Measurements from ENCODE around the gene DAPP1.
A peak's percentile ranks its signal among the peaks of the same experiment; 100 is the strongest.
"Not testable (repeated sequence)": the region's sequence is repeated elsewhere in the genome, so short reads cannot be mapped to it uniquely, and the experiment has no call there.

The DAPP1 gene, protein sequence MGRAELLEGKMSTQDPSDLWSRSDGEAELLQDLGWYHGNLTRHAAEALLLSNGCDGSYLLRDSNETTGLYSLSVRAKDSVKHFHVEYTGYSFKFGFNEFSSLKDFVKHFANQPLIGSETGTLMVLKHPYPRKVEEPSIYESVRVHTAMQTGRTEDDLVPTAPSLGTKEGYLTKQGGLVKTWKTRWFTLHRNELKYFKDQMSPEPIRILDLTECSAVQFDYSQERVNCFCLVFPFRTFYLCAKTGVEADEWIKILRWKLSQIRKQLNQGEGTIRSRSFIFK

DNA sequence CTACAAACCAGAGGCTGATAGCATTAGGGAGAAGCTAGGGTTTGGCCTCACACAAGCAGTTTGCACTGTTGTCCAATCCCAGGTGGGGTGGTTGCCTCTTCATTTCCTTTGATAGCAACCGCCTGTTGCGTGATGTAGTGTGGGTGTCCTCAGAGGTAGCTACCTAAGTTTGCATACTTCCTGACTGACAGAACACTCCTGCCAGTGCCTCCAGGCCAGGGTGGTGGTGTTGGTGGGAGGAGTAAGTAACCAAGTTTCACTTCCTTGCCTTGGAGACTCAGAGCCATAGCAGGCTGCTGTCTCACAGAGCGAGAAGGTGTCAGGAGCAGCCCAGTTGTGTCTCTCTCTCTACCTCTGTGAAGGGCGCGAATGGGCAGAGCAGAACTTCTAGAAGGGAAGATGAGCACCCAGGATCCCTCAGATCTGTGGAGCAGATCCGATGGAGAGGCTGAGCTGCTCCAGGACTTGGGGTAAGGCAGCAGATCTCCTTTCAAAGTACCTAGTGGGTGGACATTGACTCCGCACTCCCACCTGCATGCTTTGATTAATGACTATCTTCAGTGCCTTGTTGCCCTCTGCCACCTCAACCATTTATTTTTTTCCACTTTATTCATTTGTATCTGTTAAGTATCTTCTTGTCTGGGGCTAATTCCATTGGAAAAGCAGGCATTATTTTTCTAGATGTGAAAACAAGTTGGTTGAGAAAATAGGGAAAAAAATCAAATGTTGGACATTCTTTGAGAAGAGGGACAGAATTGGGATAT, at the start of gene DAPP1:
DAPP1 (plus strand) TSS at position 283 of the 764 bp plus-strand sequence; CDS start at position 370, 87 bp downstream.
- DNase-seq: no peak

DNA sequence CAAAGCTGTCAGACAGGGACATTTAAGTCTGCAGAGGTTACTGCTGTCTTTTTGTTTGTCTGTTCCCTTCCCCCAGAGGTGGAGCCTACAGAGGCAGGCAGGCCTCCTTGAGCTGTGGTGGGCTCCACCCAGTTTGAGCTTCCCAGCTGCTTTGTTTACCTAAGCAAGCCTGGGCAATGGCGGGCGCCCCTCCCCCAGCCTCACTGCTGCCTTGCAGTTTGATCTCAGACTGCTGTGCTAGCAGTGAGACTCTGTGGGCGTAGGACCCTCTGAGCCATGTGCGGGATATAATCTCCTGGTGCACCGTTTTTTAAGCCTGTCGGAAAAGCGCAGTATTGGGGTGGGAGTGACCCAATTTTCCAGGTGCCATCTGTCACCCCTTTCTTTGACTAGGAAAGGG, 45.8 kb upstream of the DAPP1 start:
- not testable (repeated sequence) for DNase-seq

DNA sequence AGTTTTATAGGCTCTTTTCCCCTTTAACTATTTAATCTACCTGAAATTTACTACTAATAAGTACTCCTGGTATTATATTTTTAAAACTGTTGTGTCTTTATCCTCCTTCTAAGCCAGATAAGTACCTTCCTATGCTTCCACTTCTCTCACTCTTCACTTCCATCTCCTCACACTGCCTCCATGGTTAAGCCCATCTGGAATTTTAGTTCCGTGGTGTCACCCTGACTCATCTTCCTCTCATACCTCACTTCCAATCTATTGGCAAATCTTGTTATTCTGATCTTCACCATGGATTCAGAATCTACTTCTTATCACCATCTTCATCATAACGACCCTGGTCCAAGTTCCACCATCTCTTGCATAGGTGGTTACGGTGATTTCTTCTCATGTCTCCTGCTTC, 32.7 kb upstream of the DAPP1 start:
- no peak for DNase-seq

DNA sequence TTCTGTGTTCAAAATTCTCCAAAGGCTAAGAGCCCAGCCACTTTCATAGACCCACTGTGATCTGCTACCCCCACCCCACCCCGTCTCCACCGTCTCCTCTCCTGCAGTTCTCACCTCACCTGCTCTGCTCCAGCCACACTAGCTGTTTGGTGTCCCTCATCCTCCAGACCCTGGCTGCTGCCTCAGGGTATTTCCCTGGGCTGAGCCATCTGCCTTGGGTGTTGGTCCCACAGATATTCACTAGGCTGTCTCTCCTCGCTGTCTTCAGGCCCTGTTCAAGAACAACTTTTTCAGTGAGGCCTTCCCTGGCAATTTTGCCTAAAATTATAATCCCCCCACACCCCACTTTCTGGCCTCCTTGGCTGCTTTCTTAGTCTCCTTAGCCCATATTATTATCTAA, 31.8 kb upstream of the DAPP1 start:
- DNase-seq: no peak

DNA sequence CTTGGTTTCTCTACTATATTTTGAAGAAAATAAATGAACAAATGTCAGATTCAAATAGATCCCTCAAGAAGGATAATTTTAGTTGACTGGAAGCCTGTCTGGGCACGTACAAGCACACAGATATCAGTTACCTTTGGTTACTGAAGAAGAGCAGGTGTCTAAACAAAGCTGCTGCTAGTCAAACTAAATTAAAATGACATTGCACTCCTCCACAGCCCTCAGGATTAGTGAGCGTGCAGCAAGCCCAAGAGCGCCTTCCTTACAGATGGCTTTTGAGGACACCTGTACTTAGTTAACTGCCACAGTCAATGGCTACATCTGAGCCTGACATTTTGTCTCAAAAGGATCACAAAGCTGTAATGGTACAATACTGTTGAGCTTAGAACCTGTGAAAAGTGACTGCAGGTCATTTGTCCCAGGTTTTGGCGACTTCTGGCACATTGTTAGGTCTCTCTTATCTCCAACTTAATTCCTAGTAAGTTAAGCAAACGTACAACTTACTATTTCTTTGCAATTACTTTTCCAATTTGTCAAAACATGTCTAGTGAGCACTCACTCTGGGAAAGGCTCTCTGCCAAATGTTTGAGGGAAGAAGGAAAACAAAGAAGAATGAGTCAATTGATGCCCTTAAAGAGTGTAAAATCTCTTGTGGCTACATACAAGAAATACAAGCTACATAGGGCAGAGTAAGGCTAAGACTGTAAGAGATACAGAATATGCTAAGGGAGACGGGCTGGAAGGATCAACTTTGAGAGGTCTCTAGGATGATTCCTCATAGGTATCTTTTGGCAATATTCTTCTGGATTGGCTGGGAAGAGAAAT, 25.6 kb upstream of the DAPP1 start:
- DNase-seq: peak; percentile 66 to 91 (median 80)

DNA sequence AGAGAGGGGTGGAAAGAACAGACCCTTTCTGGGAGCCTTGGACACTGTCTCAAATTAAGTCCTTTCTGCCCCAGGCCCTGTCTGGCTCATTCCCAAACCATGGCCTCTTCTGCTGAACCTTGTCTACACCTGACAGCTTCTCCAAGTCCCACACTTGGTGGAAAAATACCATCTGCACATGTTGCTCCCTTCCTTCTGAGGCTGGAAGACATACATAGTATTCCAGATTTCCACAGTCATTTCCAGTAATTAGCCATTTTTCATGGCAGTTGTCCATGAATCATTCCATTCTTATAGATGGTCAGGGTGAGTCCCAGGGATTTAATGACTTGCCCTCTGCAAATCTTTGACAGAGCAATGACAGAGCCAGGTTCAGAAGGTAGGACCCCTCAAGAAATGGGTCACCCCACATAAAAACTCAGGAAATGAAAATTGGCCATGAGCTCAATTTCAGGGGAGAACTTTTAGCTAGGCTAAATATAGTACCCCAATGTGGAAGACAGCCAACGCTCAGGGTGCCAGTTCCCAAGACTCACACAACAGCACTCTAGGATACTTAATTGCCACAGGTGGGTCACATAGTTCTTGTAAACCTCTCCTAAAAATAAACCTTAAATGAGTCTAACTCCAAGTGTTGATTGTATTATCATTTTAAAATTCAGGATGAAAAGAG, 16.2 kb upstream of the DAPP1 start:
- no peak for DNase-seq

DNA sequence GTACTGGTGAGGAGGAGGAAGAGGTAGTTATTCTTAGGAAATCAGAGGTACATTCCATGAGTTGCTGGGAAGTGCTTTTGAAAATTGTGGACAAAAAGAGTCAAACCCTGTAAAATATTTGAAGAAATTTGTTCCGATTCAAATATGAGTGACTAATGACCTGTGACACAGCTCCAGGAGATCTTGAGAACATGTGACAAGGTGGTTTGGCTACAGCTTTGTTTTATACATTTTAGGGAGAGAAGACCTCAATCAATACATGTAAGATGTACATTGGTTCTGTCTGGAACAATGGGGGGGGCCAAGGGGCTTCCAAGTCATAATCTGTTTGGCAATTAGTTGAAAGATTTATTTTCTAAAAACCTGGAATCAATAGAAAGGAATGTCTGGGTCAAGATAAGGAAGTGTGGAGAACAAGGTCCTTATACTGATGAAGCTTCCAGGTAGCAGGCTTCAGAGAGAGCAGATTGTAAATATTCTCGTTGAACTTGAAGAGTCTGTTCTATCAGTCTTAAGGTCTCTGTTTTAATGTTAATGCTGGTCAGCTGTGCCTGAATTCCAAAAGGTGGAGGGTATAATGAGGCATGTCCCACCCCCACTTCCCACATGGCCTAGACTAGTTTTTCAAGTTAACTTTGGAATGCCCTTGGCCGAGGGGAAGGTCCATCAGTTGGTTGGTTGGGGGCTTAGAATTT, 15.5 kb upstream of the DAPP1 start:
- no peak for DNase-seq

DNA sequence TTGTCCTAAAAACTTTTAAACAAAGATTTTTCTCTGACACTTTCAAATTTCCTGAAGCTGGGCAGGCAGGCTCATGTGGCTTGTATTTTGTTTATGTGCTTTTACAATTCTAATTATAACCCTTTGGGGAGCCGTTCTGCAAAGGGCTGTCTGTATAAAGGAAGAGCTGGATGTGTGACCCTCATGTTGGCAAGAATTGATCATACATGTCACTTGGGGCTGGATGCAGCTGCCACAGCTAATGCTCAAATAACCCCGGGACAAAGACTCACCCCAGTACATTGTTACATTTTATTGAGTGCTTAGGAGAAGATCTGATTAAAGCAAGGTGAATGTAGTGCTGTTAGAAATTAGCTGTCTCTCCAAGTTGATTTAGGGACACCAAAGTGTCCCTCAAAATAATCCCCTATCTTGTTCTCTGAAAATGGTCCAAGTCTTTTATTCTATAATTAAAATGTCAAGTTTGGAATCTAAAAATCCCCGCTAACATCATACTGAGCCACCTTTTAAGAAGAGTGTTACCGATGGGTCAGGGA, 13.0 kb upstream of the DAPP1 start:
- peak in 2 of 3 experiments; percentile 30 to 74 for DNase-seq

DNA sequence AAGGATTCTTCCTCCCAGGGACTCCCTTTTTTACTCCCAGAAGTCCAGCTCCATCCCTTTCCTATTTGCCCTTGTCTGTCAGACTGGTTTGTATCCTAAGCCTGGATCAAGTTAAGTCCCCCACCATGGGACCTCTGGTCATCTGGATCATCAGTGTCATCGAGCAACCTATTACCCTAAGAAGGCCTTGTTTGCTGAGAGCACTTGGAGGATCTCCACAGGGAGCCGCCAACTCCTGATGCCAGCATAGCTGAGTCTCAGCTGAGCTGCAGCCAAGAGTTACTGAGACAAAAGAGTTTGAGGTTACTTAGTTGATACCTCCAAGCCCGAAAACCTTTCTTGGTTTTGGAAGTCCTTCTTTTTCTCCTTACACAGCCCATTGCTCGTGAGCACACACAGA, 10.1 kb upstream of the DAPP1 start:
- no peak for DNase-seq

DNA sequence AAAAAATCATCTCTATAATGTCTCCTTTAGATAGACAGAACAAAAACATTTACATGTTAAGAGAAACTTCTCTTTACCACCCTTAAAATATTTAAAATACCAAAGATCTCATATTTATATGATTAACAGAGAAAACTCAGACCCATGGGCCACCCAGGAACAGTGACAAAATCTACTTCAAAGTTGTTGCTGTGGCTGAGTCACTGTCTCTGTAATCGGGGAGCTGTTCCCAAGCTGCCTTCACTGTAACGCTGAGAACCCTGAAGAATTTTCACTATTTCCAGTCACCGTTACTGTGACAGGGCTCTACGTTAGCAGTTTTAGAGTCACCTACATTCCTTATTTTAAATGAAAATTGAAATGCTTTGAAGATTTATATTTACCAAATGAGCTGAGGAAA, 9.0 kb upstream of the DAPP1 start:
- no peak for DNase-seq

DNA sequence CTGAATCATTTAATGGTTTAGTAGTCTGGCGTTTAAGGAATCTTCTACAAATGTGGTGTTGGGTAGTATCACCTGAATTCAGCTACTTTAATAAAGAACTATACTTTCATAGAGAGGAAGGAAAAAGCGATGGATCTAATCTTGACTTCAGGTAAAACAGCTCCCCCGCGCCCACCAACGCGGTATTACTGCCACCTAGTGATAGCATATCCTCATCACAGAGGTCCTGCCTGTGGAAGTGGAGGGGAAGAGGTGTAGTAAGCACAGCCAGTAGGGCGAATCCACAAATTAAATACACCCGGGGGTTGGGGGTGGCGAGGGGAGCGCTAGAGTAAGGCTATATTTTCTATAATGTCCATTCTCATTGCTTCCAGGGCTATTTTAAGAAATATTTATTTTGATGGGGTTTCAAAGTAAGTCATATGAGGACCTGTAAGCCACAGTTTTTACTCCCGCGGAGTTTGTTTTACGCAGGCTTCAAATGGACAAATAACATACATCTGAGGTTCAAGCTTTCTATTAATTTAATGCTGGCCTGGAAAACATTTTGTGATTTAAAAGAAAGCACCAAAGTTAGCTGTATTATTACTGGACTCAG, 8.3 kb upstream of the DAPP1 start:
- peak; percentile 19 to 59 (median 33) for DNase-seq

DNA sequence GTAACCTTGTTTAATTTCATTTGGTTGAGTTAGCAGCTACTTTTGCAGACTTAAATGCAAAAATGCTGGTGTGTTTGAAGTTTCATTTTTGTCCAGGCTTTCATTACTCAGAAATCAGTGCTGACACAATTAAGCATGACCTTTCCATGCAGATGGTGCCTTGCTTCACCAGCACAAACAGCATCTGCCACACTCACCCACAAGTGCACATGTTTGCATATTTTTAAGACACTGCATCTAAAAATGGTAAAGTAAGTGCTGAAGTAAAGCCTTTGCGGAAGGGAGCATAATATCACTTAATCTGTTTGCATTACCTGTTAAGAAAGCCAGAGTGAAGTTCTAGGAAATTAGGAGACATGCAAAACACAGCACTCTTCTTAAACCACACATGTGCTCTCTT, 7.3 kb upstream of the DAPP1 start:
- DNase-seq: no peak

DNA sequence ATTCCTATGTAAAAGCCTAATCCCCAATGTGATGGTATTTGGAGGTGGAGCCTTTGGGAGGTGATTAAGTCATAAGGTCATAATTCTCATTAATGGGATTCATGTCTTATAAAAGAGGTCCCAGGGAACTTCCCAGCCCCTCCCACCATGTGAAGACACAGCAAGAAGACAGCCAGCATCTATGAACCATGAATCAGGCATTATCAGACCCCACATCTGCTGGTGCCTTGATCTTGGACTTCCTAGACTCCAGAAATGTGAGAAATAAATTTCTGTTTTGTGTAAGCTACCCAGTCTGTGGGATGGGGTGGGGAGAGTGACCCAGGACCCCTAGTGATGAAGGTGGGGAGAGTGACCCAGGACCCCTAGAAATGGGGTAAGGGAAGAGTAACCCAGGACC, 6.1 kb upstream of the DAPP1 start:
- DNase-seq: no peak

DNA sequence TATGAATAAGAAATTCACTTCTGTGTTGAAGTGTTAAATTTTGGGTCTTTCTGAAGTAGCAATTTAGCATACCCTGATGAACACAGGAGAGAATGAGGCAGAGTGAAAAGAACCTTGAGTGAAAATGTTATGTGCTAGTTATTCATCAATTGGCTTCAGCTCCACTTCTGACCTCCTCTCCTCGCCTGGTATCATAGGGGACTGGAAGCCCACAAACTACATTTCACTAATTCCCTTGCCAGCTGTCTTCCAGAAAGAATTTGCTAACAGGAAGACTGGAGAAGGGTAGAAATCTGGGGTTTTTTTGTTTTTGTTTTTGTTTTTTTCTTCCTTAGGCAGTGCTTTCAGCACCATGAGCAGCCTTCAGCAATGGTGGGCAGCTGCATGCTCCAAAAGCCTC, 5.5 kb upstream of the DAPP1 start:
- no peak for DNase-seq

DNA sequence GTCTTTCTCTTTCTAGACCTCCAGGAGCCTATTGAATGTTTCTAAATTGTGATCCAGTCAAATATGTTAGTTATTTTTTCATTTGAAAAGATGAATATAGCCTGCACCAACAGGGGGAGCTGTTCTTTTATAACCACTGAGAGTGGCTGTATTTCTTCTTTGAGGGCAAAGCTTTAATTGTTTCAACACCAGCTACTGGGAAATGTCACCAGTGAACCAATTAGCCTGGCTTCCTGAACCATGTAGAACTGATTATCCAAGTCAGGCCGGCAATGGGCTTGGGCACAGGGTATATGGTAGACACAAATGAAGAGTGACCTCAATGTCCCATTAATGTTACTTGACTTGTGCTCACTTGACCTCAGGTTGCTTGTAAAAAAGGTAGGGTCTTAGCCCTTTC, 4.8 kb upstream of the DAPP1 start:
- peak in 2 of 3 experiments; percentile 10 to 30 for DNase-seq

DNA sequence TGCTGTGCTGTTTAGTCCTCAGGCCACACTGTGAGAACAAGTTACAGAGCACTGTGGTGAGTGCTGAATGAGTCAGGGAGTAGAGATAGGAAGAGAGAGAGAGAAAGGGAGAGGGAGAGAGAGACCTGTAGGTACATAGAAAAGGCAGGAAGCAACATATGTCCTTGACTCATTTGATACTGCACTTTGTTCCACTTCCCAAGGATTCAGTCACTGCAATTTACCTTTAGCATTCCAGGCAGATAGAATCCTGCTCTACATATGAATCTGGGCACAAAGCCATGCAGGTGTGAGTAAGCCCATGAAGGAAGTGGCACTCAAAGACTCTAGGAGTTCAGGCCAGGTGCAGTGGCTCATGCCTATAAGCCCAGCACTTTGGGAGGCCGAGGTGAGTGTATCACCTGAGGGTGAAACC, 1.0 kb upstream of the DAPP1 start:
- DNase-seq: peak; percentile 41 to 76 (median 75)

DNA sequence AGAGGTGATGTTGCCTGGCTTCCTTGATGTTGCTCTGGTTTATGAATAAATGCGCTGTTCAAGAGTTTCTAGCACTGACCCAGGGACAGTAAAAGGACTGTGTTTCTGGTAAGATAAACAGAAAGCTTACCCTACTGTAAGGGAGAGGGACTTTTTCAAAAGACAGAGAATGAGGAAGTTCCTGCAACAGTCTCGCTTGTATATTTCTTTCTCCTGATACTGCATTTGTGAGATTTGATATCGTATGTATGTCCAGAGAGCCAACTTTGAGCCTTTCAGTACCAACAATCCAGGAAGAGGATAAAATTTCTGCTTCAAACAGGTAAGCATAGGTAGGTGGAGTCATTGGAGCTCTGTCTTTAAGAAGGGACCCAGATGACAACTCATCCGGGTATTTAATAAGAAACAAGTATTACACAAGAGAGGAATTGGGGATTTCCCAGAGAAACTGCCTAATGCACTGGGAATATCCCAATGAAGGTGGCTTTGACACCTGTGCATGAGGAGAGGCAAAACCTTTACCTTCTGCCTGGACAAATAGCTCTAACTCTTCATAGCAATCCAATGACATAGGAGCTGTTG, 773 bp downstream of the DAPP1 start:
- no peak for DNase-seq

DNA sequence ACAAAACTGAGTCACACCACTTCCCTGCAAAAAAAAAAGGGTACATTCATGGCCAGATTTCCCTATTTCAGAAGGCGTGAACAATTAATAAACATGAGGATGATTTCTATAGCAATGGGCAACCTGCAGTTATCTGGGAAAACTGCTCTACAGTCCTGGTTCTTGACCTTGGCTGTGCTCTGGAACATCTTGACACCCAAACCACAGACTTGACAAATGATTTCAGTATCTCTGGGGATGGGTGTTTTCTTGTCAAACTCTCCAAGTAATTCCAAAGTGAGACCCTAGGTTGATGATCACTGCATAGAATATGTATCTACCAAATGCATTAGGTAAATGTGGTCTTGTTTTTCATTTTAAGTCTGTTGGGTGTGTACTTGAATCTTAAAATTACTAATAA, 2.0 kb downstream of the DAPP1 start:
- DNase-seq: no peak

DNA sequence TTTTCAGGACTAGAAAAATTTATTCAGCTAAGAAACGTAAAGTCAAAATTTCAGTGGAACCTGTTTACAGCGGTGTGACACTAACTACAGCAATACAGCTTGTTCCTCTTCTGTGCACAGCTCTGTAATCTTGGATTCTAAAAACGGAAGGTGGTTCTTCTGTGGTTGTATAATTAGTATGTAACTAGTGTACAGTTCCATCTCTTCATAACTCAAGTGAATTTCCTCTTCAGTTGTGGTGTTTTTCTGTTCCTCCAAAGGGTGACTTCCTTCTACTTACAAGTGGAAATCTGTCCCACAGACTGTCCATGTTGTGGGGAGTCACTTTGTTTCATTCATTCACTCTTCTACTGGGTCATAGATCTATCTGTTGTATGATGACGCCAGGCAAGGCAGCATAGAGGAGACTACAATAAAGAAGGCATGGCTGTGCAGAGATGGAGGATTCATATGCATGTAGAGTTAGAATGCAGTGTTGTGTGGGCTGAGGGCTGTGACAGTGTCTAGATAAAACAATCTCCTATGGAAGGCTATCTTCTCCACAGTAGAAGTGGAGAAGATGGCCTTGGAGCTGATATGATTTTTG, 5.4 kb downstream of the DAPP1 start:
- DNase-seq: no peak

DNA sequence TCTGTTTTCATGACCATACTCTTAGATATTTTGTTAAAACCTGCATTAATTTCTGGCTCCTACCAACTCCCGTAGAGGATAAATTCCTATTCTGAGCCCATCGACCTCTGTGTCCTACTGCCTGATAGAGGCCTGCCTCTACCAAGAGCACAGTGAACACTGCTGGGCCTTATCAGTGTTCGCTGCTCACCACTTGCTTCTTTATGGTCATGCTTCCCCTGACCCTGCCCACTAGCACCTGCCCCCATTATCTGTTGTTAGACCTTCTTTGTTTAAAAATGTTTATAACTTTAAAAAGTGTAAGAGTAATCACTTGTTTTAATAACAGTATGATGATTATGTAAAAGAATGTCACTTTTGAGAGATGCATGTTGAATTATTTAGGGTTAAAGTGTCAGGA, 6.1 kb downstream of the DAPP1 start:
- DNase-seq: no peak

DNA sequence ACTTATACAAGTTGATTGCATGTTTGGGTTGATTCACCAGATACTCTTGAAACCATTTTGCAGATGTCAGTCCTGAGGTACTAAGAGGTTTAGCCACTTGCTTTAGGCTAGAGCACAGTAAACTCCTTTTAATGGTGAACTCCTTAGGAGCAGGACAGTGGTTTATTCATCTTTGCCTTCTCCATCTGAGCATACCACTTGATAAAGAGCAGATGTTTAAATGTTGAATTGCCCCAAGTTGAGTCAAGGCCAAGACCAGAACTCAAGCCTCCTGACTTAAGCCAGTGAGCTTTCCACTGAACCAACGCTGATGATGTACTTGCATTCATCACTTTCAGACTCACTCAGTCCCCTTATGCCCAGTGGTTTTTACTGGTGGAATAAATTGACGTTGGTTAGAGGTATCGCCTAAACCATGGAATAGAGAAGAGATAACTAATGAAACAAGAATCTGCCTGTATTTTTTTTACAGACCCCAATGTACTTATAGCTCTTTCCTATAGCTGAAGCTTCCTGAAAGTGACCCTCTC, 7.5 kb downstream of the DAPP1 start:
- DNase-seq: no peak

Measured in NCI-H1417 (cell line).